ENCODE data around the gene OASL.

OASL gene

GRCh38 chr12:120991965-120992364 lies 47.1 kb downstream of the OASL start:
- DNase-seq (ENCODE audit: low read depth): no peak

DNA sequence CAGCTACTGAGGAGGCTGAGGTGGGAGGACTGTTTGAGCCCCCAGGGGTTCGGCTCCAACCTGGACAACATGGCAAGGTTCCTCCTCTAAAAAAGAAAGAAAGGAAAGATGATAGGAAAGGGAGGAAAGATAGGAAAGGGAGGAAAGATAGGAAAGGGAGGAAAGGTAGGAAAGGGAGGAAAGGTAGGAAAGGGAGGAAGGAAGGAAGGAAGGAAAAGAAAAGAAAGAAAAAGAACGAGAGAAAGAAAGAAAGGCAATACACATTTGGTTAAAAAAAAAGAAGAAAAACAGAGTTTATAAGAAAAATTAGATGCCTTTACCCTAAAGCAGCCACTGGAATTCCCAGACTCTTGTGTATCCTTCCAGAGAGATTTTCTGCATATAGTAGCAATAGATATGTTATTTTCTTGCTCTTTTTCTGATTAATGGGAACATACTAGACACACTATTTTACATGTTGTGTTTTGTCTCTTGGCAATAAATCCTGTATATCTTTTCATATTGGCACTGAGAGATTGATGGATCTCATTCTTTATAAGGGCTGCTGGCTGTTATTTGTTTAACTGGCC lies 48.5 kb downstream of the OASL start:
- DNase-seq (ENCODE audit: low read depth): no peak

DNA sequence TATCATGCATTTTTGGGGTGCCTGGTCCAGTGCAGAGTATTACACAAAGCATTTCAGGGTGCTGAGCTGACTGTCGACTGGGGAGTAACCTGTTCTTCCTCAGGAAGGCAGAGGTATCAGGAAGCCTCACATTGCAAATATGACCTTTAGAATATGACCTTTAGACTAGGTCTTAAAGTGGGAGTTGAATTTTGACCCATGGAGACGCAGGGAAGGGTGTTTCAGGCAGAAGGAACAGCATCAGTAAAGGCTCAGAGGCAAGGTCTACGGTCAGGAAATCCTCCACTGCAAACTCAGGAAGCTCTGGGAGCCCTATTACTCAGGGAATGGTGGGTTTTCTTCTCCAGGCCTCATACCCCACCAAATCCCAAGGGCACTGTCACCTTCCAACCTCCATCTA lies 49.4 kb downstream of the OASL start:
- no peak for DNase-seq (ENCODE audit: low read depth)

- DNase-seq (ENCODE audit: low read depth): no peak
Measured at GRCh38 chr12:120988658-120989057, 50.4 kb downstream of the OASL start.

DNA sequence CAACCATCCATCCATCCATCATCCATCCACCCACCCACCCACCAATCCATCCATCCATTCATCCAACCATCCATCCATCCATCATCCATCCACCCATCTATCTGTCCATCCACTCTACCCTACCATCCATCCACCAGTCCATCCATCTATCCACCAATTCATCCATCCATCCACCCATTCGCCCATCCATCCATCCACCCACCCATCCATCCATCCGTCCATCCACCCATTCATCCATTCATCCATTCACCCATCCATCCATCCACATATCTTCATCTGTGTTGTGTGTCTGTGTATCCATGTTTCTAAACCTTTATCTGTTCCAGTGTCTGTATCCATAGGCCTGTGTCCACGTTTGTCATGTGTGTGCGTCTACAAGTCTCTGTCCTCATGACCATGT lies 50.8 kb downstream of the OASL start:
- DNase-seq (ENCODE audit: low read depth): no peak

- DNase-seq (ENCODE audit: low read depth): no peak
Measured at GRCh38 chr12:120984351-120984898, 54.6 kb downstream of the OASL start.

DNA sequence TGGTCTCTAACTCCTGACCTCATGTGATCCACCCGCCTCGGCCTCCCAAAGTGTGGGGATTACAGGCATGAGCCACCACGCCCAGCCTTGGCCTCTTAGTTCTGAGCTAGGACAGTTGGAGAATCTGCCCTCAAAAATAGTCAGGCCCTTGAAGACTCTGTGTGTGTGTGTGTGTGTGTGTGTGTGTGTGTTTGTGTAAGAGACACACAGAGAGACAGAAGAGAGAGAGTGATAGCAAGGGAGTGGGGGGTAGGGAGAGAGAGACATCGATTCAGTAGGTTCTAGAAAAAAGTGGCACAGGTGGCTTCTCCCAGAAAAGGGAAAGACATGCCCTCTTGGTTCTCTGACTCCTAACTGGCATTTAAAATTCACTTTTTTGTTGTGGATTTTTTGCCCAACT lies 55.3 kb downstream of the OASL start:
- no peak for DNase-seq (ENCODE audit: low read depth)

DNA sequence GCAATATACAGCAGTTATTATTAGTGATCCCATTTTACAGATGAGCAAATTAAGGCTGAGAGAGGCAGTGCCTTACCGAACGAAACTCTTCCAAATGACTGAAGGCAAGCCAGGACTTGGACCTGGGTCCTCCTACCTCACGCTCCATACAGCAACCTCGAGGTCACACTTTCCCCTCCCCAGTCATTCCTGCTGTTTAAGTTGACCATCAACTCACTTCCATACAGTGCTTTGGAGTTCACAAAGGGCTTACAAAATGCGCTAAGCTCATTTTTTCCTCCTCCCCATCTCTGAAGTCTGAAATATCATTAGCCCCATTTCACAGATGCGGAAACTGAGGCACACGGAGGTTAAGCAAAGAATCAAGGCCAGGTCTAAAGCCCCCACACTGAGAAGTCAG lies 56.4 kb downstream of the OASL start:
- DNase-seq (ENCODE audit: low read depth): no peak

DNA sequence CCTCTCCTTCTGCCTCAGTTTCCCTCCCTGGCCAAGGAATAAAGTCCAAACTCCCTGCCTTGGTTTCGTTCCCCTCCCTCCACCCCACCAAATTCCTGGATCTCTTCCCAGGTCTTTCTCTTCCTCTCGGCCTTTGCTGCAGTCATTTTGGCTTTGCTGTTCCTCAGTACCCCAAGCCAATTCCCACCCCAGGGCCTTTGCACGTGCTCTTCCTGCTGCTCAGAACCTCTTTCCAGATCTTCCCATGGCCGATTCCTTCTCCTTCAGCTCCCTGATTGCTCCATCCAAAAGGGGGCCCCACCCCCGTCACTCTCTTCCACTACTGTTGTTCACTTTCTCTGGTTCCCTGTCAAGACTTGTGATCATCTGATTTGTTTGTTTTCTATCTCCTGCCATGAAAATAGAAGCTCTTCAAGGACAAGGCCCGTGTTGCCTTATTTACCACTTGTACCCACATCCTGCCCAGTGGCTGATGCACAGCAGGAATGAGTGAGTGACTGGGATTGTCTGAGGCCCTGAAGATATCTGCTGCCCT lies 57.6 kb downstream of the OASL start:
- no peak for DNase-seq (ENCODE audit: low read depth)

DNA sequence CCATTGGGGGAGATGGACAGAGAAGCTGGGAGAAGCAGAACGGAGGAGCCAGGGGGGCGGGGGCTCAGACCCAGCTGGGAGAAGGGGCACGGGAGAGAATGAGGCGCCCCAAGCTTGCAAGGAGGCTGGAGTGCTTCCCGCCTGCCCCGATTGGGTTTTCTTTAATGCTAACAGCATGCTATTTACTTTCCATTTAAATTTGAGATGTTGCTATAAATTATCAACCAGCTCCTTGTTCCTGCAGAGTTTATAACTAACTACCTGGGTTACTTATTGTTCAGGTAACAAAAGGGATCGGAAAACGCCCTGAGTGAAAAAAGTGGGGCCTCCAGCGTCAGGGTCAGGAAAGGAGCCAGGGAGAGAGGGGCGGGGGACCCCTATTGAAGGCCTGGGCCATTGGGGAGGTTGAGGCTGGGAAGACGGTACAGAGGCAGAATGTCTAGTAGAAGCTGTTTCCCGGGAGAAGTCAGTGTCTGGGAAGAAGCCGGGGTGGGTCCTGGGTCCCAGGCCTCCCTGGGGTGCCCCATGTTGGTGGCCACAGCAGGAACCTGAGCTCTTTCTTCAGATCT lies 58.2 kb downstream of the OASL start:
- DNase-seq (ENCODE audit: low read depth): no peak

GRCh38 chr12:120979862-120980696 lies 59.0 kb downstream of the OASL start:
- no peak for DNase-seq (ENCODE audit: low read depth)

GRCh38 chr12:120979220-120979861 lies 59.7 kb downstream of the OASL start:
- no peak for DNase-seq (ENCODE audit: low read depth)

DNA sequence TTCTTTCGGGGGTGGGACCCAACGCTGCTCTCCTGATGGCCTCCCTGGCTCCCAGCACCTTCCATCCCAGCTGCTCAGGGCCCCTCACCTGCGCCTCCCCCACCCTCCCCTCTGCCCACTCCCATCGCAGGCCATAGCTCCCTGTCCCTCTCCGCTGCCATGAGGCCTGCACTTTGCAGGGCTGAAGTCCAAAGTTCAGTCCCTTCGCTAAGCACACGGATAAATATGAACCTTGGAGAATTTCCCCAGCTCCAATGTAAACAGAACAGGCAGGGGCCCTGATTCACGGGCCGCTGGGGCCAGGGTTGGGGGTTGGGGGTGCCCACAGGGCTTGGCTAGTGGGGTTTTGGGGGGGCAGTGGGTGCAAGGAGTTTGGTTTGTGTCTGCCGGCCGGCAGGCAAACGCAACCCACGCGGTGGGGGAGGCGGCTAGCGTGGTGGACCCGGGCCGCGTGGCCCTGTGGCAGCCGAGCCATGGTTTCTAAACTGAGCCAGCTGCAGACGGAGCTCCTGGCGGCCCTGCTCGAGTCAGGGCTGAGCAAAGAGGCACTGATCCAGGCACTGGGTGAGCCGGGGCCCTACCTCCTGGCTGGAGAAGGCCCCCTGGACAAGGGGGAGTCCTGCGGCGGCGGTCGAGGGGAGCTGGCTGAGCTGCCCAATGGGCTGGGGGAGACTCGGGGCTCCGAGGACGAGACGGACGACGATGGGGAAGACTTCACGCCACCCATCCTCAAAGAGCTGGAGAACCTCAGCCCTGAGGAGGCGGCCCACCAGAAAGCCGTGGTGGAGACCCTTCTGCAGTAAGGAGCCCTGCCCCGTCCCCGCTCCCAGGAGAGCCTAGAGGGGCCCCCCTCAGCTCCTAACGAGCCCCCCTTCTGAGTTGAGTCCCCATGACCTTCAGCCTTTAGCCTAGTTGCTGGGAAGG lies 60.5 kb downstream of the OASL start, which contains the start of gene HNF1A:
TSS of gene HNF1A (plus strand) at position 248 of the 924 bp plus-strand sequence. CDS start at position 474, 226 bp downstream.
- DNase-seq (ENCODE audit: low read depth): no peak

DNA sequence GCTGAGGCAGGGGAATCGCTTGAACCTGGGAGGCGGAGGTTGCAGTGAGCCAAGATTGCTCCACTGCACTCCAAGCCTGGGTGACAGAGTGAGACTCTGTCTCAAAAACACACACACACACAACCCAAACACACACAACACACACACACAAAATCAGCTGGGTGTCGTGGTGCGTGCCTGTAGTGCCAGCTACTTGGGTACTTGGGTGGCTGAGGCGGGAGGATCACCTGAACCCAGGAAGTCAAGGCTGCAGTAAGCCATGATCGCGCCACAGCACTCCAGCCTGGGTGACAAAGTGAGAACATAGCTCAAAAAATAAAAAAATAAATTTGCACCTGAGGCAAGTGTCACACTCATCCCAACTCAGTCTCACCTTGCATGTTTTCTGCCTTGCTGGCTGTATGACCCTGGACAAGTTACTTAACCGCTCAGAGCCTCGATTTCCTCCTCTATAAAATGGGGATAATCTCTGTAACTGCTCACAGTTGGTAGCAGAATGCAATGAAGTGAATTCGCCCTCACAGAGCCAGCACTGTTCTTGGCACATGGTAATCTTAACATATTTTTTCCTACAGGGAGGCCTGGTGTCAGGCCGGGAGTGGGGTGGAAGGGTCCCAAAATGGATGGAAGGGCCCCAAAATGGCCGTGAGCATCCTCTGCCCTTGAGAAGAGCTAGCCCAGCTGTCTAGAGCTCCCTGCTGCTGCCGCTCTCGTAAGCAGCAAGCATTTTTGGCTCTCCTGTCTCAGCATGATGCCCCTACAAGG lies 61.3 kb downstream of the OASL start:
- DNase-seq (ENCODE audit: low read depth): no peak

- no peak for DNase-seq (ENCODE audit: low read depth)
Measured at GRCh38 chr12:120972870-120973543, 66.0 kb downstream of the OASL start.

- peak; percentile 43 for DNase-seq (ENCODE audit: low read depth)
Measured at GRCh38 chr12:120971299-120972180, 67.5 kb downstream of the OASL start.

- DNase-seq (ENCODE audit: low read depth): no peak
Measured at GRCh38 chr12:120970310-120970709, 68.7 kb downstream of the OASL start.
